H1 (cell line): ENCODE results near the gene RAB11A. TPM values are rescaled to one million over a fixed set of nuclear protein-coding genes. Genes with fewer than 3 reads are reported as not detected.

Experiments
- BACH1 ChIP-seq: IDR thresholded peaks from 2 replicates; pipeline ENCODE4 v1.6.1; 2012; ENCODE audit warnings: low read length, improper control_type of control experiment
- EGR1 ChIP-seq: IDR thresholded peaks from 2 replicates; pipeline ENCODE4 v1.6.1; 2011; ENCODE audit warnings: low read depth, low read length, borderline replicate concordance
- FOSL1 ChIP-seq: IDR thresholded peaks from 2 replicates; pipeline ENCODE4 v1.6.1; 2011; ENCODE audit warnings: mild to moderate bottlenecking, low read depth, low read length, moderate library complexity; ENCODE audit not compliant: insufficient read depth
- KDM1A ChIP-seq: fragments of 200-600, 300-600 bp; sonication (generic); IDR thresholded peaks from 2 replicates; pipeline ENCODE4 v1.7.1; 2016; ENCODE audit warnings: mild to moderate bottlenecking, low read length, borderline replicate concordance
- NANOG ChIP-seq: IDR thresholded peaks from 2 replicates; pipeline ENCODE4 v1.6.1; 2011; ENCODE audit warnings: low read length, low read depth, mild to moderate bottlenecking, inconsistent platforms; ENCODE audit not compliant: insufficient read depth, poor library complexity, severe bottlenecking
- POLR2A ChIP-seq, 2 experiments: IDR thresholded peaks; 1 replicate in 1 of 2; 2 replicates in 1 of 2; pipeline ENCODE4 v1.6.1; 2011; ENCODE audit warnings: low read depth in 2 of 2, low read length in 2 of 2, mild to moderate bottlenecking in 2 of 2; ENCODE audit errors: control extremely low read depth in 1 of 2
- RFX5 ChIP-seq: IDR thresholded peaks from 2 replicates; pipeline ENCODE4 v1.6.1; 2011; ENCODE audit warnings: low read depth, low read length, improper control_type of control experiment, borderline replicate concordance
- SRF ChIP-seq: IDR thresholded peaks from 2 replicates; pipeline ENCODE4 v1.6.1; 2011; ENCODE audit warnings: mild to moderate bottlenecking, low read depth, low read length, moderate library complexity
- polyA plus RNA-seq, 7 experiments: library from polyadenylated mRNA; depleted of rRNA in 3 of 7; stranded (reverse) in 5 of 7; unstranded in 2 of 7; fragments of >200 nt in 5 of 7; fragments of 200-250 nt in 2 of 7; gene quantifications; 1 replicate in 5 of 7; 2 replicates in 1 of 7; 4 replicates in 1 of 7; pipeline versions ENCODE4 v1.2.1 to v1.2.3, GENCODE V29; 2011 to 2013; ENCODE audit warnings: missing spikeins in 2 of 7, mixed read lengths in 2 of 7
- total RNA-seq: library from RNA; stranded (reverse); fragmentation: NEBNext Ultra II Directional; extraction: Animal tissue kit (Norgen Biotek cat#: 25700); gene quantifications from 2 replicates; pipeline ENCODE4 v1.2.1, GENCODE V29; 2021

The RAB11A gene
- total and polyA plus RNA-seq, 2 of the 8 experiments (the other 6 are each of a cell fraction or from before 2014, with no cell fraction given), result 211 to 254 TPM

DNA sequence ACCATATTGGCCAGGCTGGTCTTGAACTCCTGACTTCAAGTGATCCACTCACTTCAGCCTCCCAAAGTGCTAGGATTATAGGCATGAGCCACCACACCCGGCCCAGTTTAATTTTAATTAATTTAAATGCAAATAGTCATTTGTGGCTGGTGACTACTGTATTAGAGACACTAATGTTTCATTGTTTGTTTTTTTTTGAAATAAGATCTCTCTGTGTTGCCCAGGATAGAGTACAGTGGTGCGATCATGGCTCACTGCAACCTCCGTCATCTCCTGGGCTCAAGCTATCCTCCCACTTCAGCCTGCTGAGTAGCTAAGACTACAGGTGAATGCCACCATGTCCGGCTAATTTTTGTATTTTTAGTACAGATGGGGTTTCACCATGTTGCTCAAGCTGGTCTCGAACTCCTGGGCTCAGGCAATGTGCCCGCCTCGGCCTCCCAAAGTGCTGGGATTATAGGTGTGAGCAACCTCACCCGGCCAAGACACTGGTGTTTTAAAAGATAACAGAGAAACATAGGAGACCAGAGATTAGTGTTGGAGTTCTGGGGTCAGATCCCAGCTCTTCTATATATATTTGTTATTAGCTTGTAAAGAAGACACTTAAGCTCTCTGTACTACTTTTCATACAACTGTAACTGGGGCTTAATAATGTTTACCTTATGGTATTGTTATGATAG, 34.5 kb upstream of the RAB11A start (continued):
- TF ChIP-seq SRF, result no peak
- TF ChIP-seq POLR2A (IDR thresholded peaks at IDR 0.05; ENCODE audit: control extremely low read depth in 1 of 2, low read depth in 2 of 2, low read length in 2 of 2), result no peak
- no peak for TF ChIP-seq RFX5
- no peak for TF ChIP-seq FOSL1
- TF ChIP-seq EGR1, result no peak
- no peak for TF ChIP-seq NANOG
- no peak for TF ChIP-seq BACH1
- TF ChIP-seq KDM1A, result no peak
